Activated effector memory CD4-positive, alpha-beta T cell treated with anti-CD3 and anti-CD28 coated beads, Interleukin-2, amount 50 U/mL, for 16 hours (primary cell): Measurements from ENCODE around the gene ZNF394.
"Not testable (repeated sequence)": the region's sequence is repeated elsewhere in the genome, so short reads cannot be mapped to it uniquely, and the experiment has no call there.

Experiments used
- DNase-seq: peaks from one replicate; pipeline ENCODE4 v3.0.0-alpha.2; 2020

Gene ZNF394

DNA sequence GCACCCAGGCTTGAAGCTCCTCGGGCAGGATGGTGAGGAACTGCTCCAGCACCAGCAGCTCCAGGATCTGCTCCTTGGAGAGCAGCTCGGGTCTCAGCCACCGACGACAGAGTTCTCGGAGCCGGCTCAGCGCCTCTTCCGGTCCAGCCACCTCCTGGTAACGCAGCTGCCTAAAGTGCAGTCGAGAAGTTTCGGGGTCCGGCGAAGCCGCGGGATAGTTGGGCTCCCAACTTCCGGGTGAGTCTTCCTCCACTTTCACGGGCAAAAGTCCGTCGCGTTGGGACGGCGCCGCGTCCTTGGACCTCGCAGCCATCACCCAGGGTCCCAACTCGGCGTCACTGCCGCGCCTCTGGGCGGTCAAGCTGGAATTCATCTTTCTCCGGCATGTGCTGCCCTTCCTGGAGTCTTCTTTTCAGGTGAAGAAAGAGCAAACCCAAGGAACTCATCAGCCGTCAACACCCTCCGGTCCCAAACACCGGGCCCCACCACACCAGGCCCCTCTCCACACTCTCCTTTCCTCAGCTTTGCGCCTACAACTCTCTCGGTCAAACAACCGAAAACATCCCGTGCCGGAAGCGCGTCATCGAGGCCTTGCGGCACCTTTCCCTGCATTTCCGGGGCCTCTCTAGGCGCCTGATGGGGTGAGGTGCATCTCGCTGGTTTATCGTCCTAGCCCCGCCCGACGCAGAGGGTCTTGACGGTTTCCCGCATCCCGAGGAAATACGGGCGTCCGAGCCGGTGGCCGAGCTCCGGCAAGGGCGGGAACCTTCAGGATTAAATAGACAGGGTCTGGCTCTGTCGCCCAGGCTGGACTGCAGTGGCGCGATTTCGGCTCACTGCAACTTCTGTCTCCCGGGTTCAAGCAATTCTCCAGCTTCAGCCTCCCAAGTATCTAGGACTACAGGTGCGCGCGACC is at the start of gene ZNF394:
ZNF394 (minus strand) TSS at position 561 of the 916 bp plus-strand sequence; CDS start at position 373, 188 bp downstream.
- DNase-seq: peak; percentile 96

DNA sequence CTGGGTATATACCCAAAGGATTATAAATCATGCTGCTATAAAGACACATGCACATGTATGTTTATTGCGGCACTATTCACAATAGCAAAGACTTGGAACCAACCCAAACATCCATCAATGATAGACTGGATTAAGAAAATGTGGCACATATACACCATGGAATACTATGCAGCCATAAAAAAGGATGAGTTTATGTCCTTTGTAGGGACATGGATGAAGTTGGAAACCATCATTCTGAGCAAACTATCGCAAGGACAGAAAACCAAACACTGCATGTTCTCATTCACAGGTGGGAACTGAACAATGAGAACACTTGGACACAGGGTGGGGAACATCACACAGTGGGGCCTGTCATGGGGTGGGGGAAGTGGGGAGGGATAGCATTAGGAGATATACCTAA is 49.5 kb upstream of the ZNF394 start:
- DNase-seq: not testable (repeated sequence)

DNA sequence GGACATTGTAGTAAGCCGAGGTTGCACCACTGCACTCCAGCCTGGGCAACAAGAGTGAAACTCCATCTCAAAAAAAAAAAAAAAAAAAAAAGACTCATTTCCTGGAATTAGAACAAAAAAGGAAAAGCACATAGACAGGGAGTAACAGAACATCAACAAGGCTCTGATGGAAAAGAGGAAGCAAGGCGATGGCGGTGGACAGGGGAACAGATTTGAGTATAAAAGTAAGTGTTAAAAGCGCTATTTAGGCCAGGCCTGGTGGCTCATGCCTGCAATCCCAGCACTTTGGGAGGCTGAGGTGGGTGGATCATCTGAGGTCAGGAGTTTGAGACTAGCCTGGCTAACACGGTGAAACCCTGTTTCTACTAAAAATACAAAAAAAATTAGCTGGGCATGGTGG is 45.2 kb upstream of the ZNF394 start:
- not testable (repeated sequence) for DNase-seq

DNA sequence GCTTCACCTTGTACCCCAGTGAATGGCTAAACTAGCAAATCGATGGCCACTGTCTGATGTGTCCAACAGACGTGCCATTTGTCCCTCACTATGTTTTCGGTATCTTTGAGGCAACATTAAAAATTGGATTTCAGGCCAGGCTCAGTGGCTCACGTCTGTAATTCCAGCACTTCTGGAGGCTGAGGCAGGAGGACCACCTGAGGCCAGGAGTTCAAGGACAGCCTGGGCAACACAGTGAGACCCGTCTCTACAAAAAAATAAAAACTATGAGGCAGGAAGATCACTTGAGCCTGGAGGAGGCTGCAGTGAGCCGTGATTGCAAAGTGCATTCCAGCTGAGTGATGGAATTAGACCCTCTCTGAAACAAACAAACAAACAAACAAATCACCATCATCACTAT is 43.8 kb upstream of the ZNF394 start:
- DNase-seq: no peak

DNA sequence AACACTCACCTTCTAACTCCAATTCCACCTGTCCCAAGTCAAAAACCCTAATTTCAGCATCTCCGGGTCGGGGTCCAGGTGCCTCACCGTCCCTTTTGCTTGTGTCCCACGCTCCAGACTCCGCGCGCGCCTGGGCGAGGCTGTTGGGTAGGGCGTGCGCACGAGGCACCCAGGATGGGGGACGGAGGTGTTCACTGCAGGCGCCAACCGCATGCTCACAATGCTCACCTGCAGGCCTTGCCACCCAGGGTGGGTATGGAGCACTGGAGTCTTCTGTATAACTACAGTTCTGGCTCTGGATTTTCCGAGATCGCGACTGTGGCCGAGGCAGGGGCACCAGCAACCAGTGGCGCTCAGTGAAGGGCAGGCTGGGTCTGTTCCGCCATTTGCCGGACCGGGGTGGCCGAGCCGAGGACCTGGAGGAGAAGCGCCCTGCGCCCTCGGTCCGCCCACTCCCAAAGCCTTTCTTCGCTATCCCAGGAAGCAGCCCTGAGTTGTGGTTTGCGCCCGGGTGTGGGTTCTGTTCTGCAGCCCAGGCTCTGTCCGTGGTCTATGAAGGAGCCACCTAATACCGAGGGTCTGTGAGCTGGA is 43.1 kb upstream of the ZNF394 start:
- no peak for DNase-seq

DNA sequence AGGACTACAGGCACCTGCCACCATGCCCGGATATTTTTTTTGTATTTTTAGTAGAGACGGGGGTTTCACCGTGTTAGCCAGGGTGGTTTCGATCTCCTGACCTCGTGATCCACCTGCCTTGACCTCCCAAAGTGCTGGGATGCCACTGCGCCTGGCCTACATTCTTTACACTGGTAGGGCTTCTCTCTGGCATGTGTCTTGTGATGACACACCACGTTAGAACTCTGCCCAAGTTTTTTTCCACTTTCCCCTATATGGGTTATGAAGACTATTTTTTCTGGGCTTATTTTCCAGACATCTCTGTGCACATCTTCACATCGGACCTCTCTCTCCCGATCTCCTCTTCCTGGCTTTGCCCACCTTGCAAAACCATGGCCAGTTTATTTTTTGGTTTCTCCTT is 41.1 kb upstream of the ZNF394 start:
- no peak for DNase-seq

DNA sequence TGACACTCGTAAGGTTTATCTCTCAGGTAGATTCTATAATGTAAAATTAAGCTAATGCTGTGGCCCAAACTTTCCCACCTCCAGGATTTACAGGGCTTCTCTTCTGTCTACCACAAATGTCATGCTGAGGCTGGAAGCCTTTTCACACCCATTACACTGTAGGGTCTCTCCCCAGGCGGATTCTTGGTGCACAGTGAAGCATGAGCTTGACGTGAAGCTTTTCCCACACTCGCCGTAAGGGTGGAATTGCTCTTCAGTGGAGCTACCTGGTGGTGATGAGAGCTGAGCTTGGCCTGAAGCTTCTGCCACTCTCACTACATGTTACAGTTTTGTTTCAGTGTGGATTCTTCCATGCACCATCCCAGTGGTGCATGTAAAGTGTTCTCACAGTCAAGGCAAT is 40.5 kb upstream of the ZNF394 start:
- DNase-seq: peak; percentile 3

DNA sequence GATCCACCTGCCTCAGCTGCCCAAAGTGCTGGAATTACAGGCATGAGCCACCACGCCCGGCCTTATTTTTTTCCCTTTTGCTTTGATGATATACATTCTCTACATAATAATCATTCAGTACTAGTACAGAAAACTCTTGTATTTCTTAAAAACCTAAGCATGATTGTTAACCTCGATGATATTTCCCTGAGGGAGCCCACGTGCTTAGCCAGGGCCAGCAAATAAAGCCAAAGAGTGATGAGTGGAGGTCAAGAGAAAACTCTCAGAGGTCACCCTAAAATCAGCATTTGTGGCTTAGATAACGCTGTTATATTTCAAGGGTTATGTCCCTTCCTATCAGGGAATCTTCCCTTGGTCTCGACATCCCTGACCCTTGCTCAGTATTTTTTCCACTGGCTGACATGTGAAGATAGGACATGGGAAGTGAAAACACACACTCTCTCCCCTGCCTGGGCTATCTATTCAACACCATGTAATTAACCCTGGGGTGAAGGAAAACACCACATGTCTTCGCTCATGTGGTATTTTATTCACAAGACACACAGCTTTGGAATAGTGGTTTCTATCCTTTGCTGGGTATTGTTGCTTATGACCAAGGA is 39.2 kb upstream of the ZNF394 start:
- DNase-seq: peak; percentile 16

DNA sequence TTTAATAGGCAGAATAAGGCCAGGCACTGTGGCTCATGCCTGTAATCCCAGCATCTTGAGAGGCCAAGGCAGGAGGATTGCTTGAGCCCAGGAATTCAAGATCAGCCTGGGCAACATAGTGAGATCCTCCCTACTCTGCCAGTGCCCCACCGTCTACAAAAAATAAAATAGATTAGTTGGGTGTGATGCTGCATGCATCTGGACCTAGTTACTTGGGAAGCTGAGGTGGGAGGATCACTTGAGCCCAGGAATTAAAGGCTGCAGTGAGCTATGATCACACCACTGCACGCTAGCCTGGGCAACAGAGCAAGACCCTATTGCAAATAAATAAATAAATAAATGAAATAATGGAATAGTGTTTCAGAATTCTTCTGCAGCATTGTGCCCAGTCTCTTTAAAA is 35.6 kb upstream of the ZNF394 start:
- no peak for DNase-seq

DNA sequence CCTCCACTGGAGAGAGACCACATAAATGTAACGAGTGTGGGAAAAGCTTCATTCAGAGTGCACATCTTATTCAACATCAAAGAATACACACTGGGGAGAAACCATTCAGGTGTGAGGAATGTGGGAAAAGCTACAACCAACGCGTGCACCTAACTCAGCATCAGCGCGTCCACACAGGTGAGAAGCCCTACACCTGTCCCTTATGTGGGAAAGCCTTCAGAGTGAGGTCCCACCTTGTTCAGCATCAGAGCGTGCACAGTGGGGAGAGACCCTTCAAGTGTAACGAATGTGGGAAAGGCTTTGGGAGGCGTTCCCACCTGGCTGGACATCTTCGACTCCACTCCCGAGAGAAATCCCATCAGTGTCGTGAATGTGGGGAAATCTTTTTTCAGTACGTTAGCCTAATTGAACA is 31.3 kb upstream of the ZNF394 start:
- DNase-seq: no peak

DNA sequence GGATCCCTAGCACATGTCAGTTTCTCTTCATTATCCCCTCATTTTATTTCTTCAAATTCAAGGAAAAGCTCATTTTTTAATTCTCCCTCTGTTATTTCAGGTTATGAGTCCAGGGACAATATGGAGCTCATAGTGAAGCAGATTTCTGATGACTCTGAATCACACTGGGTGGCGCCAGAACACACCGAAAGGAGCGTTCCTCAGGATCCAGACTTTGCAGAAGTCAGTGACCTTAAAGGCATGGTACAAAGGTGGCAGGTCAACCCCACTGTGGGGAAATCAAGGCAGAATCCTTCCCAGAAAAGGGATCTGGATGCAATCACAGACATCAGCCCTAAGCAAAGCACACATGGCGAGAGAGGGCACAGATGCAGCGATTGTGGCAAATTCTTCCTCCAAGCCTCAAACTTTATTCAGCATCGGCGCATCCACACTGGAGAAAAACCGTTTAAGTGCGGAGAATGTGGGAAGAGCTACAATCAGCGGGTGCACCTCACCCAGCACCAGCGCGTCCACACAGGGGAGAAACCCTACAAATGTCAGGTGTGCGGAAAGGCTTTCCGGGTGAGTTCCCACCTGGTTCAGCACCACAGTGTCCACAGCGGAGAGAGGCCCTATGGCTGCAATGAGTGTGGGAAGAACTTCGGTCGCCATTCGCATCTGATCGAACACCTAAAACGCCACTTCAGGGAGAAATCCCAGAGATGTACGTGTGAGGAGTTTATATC is 25.8 kb upstream of the ZNF394 start:
- DNase-seq: no peak

DNA sequence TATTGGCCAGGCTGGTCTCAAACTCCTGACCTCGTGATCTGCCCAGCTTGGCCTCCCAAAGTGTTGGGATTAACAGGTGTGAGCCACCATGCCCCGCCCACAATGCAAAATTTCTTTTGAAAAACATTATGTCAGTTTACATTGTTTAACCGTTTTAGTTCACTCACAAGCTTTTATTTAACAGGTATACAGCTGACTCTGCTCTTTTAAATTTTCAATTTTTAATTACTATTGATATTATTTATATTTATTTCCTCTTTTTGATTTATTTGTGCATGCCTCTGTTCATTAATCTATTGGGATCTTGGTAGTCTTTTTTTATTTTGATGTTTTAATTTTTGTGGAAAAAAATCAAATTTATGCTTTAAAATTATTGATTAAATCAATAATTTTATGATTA is 21.3 kb upstream of the ZNF394 start:
- DNase-seq: no peak

DNA sequence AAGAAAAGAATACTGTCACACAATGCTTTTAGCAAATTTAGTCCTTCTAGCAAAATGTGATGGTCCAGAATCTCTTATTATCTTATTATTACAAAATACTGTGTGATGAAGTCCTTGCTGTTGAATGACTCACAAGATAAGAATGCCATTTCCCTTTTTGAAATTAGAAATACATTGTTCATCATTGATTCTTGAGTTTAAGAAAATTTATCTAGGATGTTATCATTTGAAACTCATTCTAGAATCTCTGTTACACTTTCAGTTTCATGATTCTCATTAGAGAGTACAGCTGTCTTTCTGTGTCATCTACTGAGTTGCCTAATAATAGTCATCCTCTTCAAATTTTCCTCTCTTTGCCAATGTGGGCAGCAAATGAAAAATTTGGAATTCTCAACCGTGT is 14.0 kb upstream of the ZNF394 start:
- DNase-seq: no peak

DNA sequence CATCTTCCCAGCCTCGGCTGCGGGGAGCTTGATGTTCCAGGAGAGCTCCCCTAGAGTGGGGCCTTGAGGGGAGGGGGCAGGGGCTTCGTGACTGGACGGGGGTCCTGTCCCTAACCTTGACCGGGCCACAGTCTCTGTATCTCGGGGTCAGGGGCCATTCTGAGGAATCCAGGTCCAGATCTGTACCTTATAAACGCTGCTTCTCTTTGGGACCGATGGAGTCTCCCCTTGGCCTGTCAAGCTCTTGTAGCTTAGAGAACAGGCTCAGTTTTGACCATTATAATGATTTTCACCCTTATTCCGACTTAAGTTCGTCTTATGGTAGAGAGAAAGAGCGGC is 5.2 kb upstream of the ZNF394 start:
- no peak for DNase-seq

DNA sequence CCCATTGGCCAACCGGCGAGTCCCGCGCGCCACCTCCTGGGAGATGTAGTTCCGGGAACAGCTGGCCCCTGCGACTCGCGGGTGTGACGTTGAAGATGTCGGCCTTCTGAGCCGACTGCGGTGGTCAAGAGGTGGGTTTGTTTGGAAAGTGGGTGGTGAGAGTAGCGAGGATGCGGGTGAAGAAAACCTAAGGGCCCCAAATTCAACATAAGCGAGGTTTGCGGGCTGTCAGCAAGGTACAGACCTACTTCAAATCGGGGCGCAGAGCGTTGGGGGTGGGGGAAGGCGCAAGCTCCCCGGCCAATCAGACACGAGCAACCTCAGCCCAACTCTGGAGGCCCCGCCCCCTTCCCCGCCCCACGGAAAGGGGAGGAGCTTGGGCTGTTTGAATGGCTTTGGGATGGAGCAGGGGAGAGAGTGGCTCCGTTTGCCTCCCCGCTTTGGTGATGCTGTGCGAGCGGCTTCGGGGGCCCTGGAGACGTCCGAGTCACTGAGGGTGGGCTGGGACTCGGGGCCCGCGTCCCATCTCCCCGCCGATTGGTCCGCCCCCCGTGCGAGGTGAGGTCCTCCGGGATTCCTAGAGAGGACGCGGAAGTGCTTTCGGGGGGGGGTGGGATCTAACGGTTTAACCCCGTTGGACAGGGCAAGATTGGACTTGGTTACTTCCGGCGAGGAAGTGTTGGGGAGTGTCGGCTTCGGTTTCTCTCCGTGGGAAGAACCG is 4.7 kb upstream of the ZNF394 start, which contains the start of gene ZKSCAN5:
ZKSCAN5 (plus strand) TSS at position 60 of the 721 bp plus-strand sequence. CDS start 1,383 bp downstream, outside the sequence.
- peak; percentile 99 for DNase-seq

DNA sequence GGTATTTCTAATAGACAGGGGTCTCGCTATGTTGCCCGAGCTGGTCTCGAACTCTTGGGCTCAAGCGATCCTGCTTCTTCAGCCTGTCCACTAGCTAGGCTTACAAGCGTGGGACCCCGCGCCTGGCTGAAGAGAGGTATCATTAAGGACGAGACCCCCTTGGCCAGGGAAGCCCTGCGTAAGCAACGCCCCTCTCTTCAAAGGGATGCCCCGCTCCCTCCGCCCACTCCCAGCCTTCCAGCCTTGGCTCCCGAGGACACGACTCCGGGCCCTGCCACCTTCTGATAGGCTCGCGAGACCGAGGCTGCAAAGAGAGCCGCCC is 4.2 kb upstream of the ZNF394 start:
- no peak for DNase-seq

DNA sequence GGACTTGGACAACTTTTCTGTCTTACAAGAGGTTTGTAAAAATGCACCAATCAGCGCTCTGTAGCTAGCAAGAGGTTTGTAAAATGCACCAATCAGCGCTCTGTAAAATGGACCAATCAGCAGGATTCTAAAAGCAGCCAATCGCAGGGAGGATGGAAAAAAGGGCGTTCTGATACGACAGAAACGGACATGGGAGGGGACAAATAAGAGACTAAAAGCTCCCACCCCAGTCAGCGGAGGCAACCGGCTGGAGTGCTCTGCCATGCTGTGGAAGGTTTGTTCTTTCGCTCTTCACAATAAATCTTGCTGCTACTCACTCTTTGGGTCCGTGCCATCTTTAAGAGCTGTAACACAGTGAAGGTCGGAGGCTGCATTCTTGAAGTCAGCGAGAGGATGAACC is 1.2 kb upstream of the ZNF394 start:
- DNase-seq: not testable (repeated sequence)

DNA sequence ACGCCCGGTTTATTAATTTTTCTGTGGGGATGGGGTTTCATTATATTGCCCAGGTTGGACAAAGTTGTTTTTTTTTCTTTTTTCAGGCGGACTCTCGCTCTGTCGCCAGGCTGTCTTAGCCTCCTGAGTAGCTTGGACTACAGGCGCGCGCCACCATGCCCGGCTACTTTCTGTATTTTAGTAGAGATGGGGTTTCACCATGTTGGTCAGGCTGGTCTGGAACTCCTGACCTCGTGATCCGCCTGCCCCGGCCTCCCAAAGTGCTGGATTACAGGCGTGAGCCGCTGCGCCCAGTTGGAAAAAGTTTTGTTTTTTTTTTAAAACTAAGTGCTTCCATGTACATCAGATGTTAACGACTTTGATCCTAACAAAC is 542 bp upstream of the ZNF394 start:
- no peak for DNase-seq

DNA sequence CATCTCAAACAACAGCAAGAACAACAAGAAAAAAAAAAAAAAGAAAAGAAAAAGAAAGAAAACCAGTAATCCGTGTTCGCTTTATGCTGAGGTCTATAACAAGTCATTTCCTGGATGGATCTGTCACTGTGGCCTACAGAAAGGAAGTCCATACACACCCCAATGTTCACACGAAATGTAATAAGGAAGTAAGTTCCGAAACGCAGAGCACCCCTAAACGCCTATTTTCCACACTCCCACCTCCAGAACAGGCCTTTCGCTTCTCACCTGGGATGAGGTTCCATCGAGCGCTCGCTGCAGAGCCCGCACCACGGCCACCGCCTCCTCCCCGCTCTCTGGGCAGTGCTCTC is 735 bp downstream of the ZNF394 start:
- DNase-seq: no peak

DNA sequence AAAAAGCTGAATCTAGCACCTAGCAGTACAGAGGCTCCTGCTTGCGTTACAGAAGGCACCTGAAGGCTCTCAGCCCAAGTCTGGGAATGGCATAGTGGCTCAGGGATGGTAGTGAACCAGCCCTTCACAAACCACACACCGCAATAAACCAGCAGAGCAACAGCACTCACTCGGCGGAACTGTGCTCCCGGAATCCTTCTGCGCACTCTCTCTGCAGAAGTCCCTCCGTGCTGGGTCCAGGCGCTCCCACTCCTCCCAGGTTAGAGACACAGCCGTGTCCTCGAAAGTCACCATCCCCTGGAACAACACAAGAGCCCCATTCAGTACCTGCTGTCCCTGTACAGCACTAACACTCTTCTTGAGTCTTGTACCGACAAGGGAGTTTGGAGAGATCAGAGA is 1.5 kb downstream of the ZNF394 start:
- DNase-seq: no peak

DNA sequence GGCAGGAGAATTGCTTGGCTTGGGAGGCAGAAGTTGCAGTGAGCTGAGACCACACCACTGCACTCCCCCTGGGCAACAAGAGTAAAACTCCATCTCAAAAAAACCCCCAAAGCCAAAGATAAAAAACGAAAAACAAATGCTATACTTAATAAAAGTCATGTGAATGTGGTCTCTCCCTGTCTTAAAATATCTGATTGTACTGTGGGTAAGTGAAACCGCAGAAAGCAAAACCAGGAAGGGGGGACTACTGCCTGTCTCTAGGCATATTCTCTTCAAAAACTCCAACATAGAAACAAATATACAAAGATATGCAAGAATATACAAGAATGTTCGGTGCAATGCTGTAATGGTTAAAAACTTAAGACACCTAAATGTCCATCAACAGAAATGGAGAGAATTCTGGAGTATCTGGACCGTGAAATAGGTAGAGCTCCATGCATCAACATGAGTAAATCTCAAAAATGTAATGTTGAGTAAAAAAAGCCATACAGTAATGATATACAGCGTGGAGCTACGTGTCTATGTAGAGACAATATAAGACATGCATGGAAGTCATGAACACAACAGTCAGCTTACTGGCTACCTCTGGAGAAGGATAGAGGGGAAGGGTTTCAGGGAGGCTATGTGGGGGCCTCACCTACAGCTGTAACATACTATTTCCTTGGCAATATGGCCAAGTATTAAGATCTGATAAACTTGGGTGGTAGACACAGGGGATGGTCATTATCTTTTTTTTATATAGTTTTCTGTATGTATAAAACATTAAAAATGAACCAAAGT is 2.1 kb downstream of the ZNF394 start:
- DNase-seq: no peak

DNA sequence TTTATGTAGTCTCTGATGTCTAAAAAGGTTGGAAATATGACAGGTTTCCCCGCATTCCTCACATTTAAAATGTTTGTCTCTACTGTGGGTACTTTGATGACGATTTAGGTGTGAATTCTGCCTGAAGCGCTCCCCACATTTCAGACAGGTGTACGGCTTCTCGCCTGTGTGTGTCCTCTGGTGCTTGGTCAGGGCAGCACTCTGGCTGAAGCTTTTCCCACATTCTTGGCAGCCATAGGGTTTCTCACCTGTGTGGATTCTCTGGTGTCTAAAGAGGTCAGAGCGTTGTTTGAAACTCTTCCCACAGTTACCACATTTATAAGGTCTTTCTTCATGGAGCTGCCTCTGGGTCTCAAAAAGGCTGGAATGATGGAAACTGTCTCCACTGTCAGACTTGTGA is 6.3 kb downstream of the ZNF394 start:
- DNase-seq: no peak
